WTC11 (cell line): ENCODE results near the gene RIBC2. TPM values are rescaled to one million over a fixed set of nuclear protein-coding genes. Genes with fewer than 3 reads are reported as not detected.

Experiments used
- ATAC-seq: fragments of 200-7000 bp; cut with Tn5 transposase; 2 replicates; pipeline ENCODE4 v1.10.0; 2021; ENCODE audit warnings: mild to moderate bottlenecking, moderate library complexity
- CTCF ChIA-PET: fragments of 300-600 bp; sonication (Branson Sonifier 250); formaldehyde crosslinking; loops from one replicate; lab custom pipeline; 2021; ENCODE audit warnings: antibody characterized with exemption; lab: Charles Lee
- POLR2A ChIA-PET: fragments of 350-600 bp; sonication (Branson Sonifier 250); formaldehyde crosslinking; loops from one replicate; lab custom pipeline; 2021; ENCODE audit warnings: antibody characterized with exemption; lab: Charles Lee
- DNase-seq: peaks from one replicate; pipeline ENCODE4 v3.0.0; 2021; ENCODE audit warnings: low spot score
- H3K27ac Mint-ChIP-seq: 2 replicates; pipeline ENCODE4 v1.8.0; 2021; ENCODE audit warnings: mixed read lengths
- H3K27me3 Mint-ChIP-seq: 2 replicates; pipeline ENCODE4 v1.8.0; 2021; ENCODE audit warnings: low read depth, mild to moderate bottlenecking, moderate library complexity, mixed read lengths
- H3K36me3 Mint-ChIP-seq: 2 replicates; pipeline ENCODE4 v1.8.0; 2021; ENCODE audit warnings: mixed read lengths
- H3K4me1 Mint-ChIP-seq: 2 replicates; pipeline ENCODE4 v1.8.0; 2022; ENCODE audit warnings: mixed read lengths
- H3K4me3 Mint-ChIP-seq: 2 replicates; pipeline ENCODE4 v1.8.0; 2021; ENCODE audit warnings: mild to moderate bottlenecking, moderate library complexity, mixed read lengths
- H3K9me3 Mint-ChIP-seq: 2 replicates; pipeline ENCODE4 v1.8.0; 2021; ENCODE audit warnings: mixed read lengths
- CREM ChIP-seq: sonication (generic); formaldehyde crosslinking; IDR thresholded peaks from 2 replicates; pipeline ENCODE4 v1.8.1; 2022; ENCODE audit warnings: mild to moderate bottlenecking, missing genetic modification reagents, moderate library complexity
- E2F5 ChIP-seq: sonication (generic); formaldehyde crosslinking; IDR thresholded peaks from 2 replicates; pipeline ENCODE4 v1.8.1; 2022; ENCODE audit warnings: mild to moderate bottlenecking, moderate library complexity, missing genetic modification reagents
- FOXP4 ChIP-seq: sonication (generic); formaldehyde crosslinking; IDR thresholded peaks from 2 replicates; pipeline ENCODE4 v1.8.0; 2022; ENCODE audit warnings: mild to moderate bottlenecking, missing genetic modification reagents
- HMGA2 ChIP-seq: fragments of 250-450 bp; sonication (Bioruptor Pico); IDR thresholded peaks from 2 replicates; pipeline ENCODE4 v1.4.0; 2021; ENCODE audit warnings: mild to moderate bottlenecking, moderate library complexity
- IRF2 ChIP-seq: sonication (generic); formaldehyde crosslinking; IDR thresholded peaks from 2 replicates; pipeline ENCODE4 v1.8.0; 2022; ENCODE audit warnings: low read depth, missing genetic modification reagents, borderline replicate concordance
- RELA ChIP-seq: sonication (generic); formaldehyde crosslinking; IDR thresholded peaks from 2 replicates; pipeline ENCODE4 v1.8.1; 2022; ENCODE audit warnings: missing genetic modification reagents, mild to moderate bottlenecking, borderline replicate concordance
- SMAD3 ChIP-seq: sonication (generic); formaldehyde crosslinking; IDR thresholded peaks from 2 replicates; pipeline ENCODE4 v1.8.0; 2022; ENCODE audit warnings: missing genetic modification reagents, mild to moderate bottlenecking, borderline replicate concordance
- SOX15 ChIP-seq: fragments of 250-450 bp; sonication (Bioruptor Pico); IDR thresholded peaks from 2 replicates; pipeline ENCODE4 v1.9.0; 2021; ENCODE audit warnings: mild to moderate bottlenecking
- ZNF138 ChIP-seq: sonication (generic); formaldehyde crosslinking; conservative IDR thresholded peaks from 2 replicates; pipeline ENCODE4 v1.8.1; 2022; ENCODE audit warnings: mild to moderate bottlenecking, moderate library complexity, missing genetic modification reagents
- ZNF219 ChIP-seq: sonication (generic); formaldehyde crosslinking; IDR thresholded peaks from 2 replicates; pipeline ENCODE4 v1.8.0; 2023; ENCODE audit warnings: missing genetic modification reagents, mild to moderate bottlenecking, borderline replicate concordance
- ZNF232 ChIP-seq: sonication (generic); formaldehyde crosslinking; IDR thresholded peaks from 2 replicates; pipeline ENCODE4 v1.8.0; 2022; ENCODE audit warnings: mild to moderate bottlenecking, missing genetic modification reagents
- ZNF317 ChIP-seq: sonication (generic); formaldehyde crosslinking; IDR thresholded peaks from 2 replicates; pipeline ENCODE4 v1.8.1; 2023; ENCODE audit warnings: low read depth, mild to moderate bottlenecking, moderate library complexity, missing genetic modification reagents, borderline replicate concordance
- ZNF396 ChIP-seq: fragments of 250-450 bp; sonication (Bioruptor Pico); IDR thresholded peaks from 2 replicates; pipeline ENCODE4 v1.8.0; 2021; ENCODE audit warnings: mild to moderate bottlenecking, moderate library complexity, borderline replicate concordance
- total RNA-seq: library from RNA; stranded (reverse); gene quantifications from 3 replicates; pipeline ENCODE4 v1.2.3, GENCODE V29; 2021
- TF ChIP-seq, protein P1 (sequence below): sonication (generic); formaldehyde crosslinking; conservative IDR thresholded peaks from 2 replicates; pipeline ENCODE4 v1.8.1; 2022; ENCODE audit warnings: mild to moderate bottlenecking, missing genetic modification reagents
- TF ChIP-seq, protein P2 (sequence below): sonication (generic); formaldehyde crosslinking; IDR thresholded peaks from 2 replicates; pipeline ENCODE4 v1.8.1; 2023; ENCODE audit warnings: mild to moderate bottlenecking, missing genetic modification reagents, moderate library complexity

Gene RIBC2
- total RNA-seq, 1 experiment from 2014 or later = 2.4 TPM

DNA sequence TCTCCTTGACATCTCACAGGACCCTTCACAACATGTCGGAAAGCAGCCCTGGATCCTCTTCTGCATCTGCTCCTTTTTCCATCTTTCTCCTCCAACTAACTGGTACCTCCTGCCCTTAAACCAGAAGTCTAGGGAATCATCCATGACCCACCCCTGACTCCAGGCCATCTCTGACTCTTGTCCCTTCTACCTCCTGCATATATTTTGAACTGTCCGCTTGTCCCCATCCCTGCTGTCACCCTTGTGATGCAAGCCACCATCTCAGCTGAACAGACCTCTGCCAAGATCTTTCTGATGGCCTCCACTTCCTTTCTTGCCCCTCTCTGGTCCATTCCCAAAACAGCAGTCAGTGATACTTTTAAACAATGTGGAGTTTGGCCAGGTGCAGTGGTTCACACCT lies 7.0 kb downstream of the RIBC2 start (continued):
- TF ChIP-seq, protein P1, sequence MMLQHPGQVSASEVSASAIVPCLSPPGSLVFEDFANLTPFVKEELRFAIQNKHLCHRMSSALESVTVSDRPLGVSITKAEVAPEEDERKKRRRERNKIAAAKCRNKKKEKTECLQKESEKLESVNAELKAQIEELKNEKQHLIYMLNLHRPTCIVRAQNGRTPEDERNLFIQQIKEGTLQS (CRISPR knock-in tag) = no peak
- TF ChIP-seq ZNF219 (CRISPR knock-in tag) (no peak), SMAD3 (CRISPR knock-in tag) (no peak), CREM (CRISPR knock-in tag) (no peak), ZNF396 (no peak), E2F5 (no peak), SOX15 (CRISPR knock-in tag) (no peak)

DNA sequence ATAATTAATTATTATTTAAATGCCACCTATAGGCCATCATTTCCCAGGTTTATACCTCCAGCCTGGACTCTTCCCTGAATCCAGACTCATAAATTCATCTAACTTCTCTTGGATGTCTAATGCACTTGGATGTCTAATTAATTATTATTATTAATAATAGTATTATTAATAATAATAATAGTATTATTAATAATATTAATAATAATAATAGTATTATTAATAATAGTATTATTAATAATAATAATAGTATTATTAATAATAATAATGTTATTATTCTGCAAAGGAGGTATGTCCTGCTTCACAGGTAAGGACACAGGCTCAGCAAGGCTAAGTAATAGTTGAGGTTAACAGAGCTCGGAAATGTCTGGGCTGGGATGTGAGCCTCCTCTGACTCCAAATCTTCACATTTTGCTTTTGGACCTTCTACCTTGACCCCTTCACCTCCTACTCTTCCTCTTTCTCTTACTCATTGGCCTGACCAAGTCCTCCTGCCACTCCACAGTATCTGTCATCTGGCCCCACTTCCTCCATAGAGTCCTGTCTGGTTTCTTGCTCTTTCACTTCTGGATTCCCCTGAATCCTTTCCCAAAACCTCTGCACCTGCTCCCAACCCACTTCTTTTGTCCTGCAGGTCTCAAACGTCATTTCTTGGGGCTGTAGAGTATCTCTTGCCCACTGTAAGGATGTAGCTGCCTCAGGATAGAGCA lies 8.0 kb downstream of the RIBC2 start:
- DNase-seq (no peak), ATAC-seq (no peak)
- no peaks in the 10 kb centered on the region; the same call in 1 of the 2 replicates for H3K27me3 Mint-ChIP-seq
- peaks cover 4% of the 10 kb centered on the region for H3K4me1 Mint-ChIP-seq
- H3K4me3 Mint-ChIP-seq = no peak overlapping the region
- ChIA-PET POLR2A (no interaction called here), CTCF (interaction anchor here (1.3 to 2.6 kb wide), 2 partner anchors 8 to 15 kb away, joined by 3 to 7 read pairs; partner anchors contain the start of genes RIBC2 and SMC1B)
- peaks cover 14% of the 10 kb centered on the region for H3K9me3 Mint-ChIP-seq
- H3K36me3 Mint-ChIP-seq = peaks cover 4% of the 10 kb centered on the region
- H3K27ac Mint-ChIP-seq = no peak overlapping the region
- TF ChIP-seq RELA = no peak
- TF ChIP-seq HMGA2 = peak; percentile 98

GRCh38 chr22:45422237-45422983 lies 8.9 kb downstream of the RIBC2 start:
- POLR2A ChIA-PET = interaction anchor here (0.6 to 1.4 kb wide), 2 partner anchors 10 to 233 kb away, joined by 3 to 4 read pairs; no protein-coding TSS in a partner anchor
- Mint-ChIP-seq H3K9me3 (peaks cover 22% of the 10 kb centered on the region), H3K4me1 (peaks cover 4% of the 10 kb centered on the region), H3K4me3 (no peak overlapping the region), H3K27ac (no peak overlapping the region), H3K27me3 (no peaks in the 10 kb centered on the region; the same call in 1 of the 2 replicates), H3K36me3 (peaks cover 6% of the 10 kb centered on the region)
- CTCF ChIA-PET = interaction anchor here (1.2 to 2.6 kb wide), 3 partner anchors 9 to 48 kb away, joined by 3 to 7 read pairs (median 3); partner anchors contain the start of genes RIBC2 and SMC1B
- DNase-seq = no peak
- ATAC-seq = no peak
- TF ChIP-seq ZNF317 (no peak), FOXP4 (no peak), ZNF232 (CRISPR knock-in tag) (no peak), IRF2 (CRISPR knock-in tag) (no peak), ZNF138 (CRISPR knock-in tag) (no peak)
- TF ChIP-seq, protein P2, sequence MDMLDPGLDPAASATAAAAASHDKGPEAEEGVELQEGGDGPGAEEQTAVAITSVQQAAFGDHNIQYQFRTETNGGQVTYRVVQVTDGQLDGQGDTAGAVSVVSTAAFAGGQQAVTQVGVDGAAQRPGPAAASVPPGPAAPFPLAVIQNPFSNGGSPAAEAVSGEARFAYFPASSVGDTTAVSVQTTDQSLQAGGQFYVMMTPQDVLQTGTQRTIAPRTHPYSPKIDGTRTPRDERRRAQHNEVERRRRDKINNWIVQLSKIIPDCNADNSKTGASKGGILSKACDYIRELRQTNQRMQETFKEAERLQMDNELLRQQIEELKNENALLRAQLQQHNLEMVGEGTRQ (CRISPR knock-in tag) = peak; percentile 63
